GM19324 (cell line): Measurements from ENCODE around the gene CHRDL1.

ENCODE experiments used
- ATAC-seq: cut with Tn5 transposase; IDR thresholded peaks from one replicate; pipeline ENCODE4 v1.9.1; 2021; ENCODE audit warnings: mild to moderate bottlenecking, moderate library complexity; ENCODE audit not compliant: unreplicated experiment, low FRiP score

Gene CHRDL1

DNA sequence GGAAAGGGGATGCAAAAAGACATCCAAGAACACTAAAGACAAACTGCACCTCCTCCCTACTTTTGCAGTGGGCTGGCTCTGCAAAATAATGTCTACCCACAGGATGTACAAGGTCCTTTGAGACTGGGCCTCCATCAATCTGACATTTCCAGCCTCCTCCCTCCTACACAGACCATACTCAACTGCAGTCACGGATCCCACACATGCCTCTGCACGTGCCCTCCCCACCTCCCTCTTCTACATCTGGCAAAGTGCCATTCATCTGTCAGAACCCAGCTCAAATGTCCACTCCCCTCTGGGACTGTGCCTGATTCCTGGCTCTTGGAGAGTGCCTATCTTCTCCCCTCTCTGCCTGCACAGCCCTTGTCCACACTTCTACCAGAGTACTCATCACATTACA lies 50.3 kb downstream of the CHRDL1 start:
- no peak for ATAC-seq

DNA sequence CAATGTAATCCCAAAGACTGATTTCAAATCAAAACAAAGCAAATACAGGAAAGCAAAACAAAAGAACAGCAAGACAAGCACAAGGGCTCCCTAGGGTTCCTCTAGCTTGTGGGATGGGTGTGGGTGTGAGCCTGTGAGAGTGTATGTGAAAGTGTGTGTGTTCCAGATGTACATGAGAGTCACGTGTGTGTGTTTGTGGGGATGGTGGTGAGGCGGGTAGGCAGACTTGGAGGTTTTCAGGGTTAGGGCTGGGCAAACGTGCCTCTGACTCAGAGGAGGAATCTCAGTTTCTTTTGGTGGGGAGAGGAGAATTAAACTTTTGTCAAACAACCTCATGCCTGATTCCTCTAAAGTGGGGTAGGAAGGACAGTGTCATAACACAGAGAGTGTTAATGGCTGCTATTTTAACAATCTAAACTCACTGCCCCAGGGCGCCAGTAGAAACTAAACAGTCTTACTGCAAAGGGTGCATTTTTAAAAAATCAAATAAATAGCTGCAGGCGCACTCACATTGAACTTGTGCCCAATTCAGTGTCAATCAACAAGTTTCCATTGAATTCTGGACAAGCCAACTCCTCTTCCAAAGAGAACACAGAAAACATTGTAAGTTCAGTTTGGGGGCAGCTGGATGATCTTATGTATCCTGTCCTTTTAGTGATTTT lies 51.8 kb downstream of the CHRDL1 start:
- no peak for ATAC-seq

DNA sequence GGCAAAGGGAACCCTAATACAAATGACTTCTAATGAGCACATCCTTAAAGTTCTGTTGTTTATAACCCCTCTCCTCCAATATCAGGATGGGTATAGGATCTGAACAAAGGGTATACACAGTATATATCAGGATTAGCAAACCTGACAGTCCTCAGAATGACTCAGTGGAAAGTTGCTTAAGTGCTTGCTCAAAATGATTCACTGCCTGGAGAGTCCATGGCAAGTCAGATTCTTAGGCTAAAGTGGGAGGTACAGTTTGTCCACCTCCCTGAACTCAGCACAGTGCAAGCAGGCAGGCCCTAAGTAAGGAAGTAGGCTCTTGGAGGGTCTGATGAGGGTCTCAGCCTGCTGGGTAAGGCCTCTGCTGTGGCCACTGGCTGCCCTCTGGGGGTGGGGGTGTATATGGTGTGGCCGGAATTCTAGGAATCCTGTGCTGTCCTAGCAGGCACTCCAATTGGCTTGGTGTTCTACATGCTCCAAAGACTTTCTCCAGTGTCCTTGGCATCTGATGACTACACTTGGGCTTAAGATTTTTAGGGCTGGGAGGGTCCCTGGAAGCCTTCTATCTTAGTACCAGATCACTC lies 54.3 kb downstream of the CHRDL1 start:
- ATAC-seq = no peak

DNA sequence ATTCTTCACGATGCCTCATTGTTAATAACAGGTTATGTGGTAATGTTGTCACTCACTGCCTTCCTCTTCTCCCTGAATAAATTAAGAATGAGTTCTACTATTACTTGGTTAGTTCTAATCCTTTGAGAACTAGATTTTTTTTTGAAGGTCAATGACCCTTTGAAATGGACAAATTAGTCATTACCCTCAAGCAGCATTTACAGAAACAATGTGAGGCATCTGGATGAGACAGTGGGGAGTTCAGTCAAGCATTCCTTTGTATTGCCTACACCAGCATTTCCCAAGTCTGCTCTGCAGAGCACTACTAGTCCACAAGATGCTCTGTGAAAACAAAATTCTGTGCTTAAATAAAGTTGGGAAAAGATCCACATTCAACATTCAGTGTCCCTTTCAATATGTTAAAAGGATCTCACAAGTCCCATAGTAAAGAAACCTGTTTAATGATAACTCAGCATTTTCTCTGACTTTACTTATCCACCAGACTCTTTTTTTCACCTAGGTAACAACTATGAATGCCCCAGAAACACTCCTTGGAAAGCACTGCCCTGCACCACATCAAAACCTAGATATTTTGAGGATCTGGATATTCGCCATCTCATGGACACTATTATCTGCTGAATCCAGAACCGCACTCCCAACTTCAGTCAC lies 60.6 kb downstream of the CHRDL1 start:
- no peak for ATAC-seq

DNA sequence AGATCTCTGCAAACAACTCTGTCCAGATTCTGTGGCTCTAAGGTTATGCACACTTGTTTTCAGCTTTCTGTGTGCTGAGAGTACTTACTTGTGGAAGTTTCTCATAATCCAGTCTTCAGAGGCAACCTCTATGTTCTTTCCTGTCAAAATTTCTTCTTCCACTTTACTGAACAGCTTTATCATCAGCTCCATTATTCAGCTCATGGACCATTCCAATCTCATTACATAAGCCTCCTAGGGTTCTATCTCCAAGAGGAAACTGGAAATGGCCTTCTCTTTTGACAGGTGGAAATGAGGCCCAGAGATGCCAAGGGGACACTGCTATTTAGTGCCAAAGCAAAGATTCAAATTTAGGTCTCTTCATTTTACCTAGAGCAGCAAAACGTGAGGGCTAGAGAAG lies 61.3 kb downstream of the CHRDL1 start:
- ATAC-seq = no peak

DNA sequence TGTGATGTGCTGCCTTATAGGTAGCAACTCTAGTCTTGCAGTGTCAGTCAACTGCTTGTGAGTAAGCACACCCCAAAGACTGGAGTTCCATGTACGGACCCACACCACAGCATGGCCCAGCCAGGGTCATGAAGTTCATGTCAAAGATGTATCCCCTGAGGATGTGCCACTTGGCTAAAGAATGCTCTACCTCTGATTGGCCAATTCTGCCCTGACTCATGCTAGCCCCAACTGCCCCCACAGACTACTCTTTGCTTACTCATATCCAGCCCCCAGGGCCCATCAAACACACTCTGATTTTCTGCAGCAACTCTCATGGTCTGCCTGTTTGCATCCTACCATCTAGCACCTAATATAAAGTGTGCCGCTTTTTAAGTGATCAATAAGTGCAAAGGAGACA lies 62.5 kb downstream of the CHRDL1 start:
- no peak for ATAC-seq

DNA sequence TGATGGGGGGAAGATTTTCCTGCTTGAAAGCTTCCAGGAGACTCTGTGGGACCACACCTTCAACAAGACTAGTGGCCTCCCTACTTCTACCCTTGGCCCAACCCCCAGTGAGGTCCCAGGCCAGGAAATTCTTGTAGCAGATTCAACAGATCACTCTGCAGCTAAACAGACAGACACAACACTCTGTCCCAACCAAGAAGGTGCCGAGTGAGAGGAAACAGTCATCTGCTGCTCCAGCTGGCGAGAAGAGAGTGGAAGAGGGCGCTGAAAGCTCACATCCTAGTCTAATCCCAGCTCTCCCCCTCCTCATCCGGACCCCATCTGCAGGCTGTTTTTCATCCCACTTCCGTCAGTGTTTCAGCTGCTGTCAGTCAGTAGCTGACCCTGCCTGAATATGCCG lies 63.4 kb downstream of the CHRDL1 start:
- no peak for ATAC-seq

DNA sequence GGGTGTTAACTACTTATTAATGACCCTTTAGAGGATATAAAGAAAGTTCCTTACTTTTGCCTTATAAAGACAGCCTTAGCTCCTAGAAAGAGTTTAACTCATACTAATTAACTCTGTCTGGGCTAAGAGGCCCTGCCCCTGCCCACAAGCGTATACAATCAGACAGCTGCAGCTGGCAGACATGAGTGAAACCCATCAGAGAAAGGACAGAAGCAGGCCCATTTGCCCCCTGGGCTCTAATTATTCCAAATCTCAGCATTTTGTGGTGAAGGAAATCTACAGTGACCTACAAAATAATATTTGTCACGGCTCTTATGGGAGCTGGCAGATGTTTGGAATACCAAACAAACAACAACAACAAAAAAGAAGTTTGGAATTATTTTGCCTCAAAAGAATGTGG lies 71.8 kb downstream of the CHRDL1 start:
- no peak for ATAC-seq

DNA sequence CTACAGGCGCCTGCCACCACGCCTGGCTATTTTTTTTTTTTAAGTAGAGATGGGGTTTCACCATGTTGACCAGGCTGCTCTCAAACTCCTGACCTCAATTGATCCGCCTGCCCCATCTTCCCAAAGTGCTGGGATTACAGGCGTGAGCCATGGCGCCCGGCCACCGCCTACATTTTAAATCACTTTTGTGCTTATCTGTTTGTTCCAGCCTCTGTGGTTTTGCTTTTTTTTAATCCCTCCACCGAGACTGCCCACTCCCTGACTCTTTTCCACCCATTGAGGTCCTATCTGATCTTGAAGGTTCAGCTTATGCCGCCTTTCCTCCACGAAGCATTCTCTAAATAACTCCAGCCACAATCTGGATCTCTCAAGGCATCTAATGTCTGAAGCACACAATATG lies 73.5 kb downstream of the CHRDL1 start:
- ATAC-seq = no peak

DNA sequence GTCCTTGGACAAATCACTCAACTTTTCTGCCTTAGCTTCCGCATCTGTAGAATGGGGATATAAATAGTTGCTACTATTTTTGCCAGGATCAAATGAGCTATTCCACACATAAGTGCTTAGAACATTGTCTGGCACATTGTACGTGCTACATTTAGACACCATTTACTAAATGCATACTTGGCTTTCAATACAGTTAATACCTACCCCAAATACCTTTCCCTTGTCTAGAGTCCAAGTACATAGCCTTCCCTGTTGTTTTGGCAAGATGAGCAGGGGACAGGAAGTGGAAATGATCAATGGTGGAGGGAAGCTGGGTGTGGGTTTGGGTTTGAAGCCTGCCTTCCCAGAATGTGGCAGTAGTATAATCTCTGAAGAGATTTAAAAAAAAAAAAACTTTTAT lies 82.0 kb downstream of the CHRDL1 start:
- no peak for ATAC-seq

DNA sequence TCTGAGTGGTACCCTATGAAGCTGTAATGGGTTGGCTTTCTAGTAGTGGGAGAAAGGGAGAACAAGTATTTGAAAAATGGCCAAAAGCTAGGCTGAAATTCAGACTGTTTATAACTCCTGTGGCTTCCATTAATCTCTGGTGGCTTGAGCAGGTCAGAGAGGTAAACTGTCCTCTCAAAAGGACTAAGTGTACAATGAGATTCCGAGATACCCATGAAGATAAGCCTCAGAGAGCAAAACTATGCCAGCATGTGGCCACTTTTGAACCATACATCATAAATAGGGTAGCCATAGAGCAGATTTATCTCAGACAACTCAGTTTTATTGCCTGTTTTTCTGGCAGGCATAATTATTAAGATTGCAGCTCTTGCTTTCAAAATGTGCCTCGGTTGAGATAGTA lies 89.2 kb downstream of the CHRDL1 start:
- ATAC-seq = no peak

DNA sequence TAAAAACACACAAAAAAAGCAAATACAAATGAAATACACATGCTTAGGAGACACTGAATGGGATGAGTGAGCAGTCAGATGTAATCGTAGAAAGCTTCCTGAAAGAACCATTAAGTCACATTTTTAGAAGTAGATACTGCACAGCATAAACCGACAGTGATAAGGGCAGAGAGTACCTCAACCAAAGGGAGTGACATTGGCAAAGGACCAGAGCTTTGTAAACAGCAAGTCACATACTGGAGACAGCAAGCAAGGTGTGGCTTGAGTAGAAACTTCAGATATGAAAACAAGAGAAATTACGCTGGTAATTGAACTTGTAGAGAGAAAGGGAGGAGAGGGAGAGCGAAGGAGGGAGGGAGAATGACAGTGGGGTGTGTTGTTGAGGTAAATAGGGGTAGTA lies 92.0 kb downstream of the CHRDL1 start:
- no peak for ATAC-seq

DNA sequence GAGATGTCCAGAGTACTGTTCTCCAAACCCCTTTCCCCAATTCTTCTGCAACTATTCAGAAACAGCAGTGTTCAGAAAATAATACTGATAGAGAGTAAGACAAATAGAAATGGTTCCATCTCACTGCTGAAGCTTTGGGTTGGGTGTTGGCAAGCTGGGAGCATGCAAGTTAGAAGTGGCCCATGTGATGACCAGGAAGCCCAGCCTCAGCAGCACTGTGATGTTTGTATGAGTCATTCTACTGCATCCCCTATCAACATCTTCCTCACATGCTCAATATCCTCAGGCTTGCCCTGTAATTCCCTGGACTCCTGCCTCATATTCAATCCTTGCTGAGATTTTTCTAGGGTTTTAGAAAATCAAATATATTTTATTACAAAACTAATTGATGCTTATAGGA lies 96.5 kb downstream of the CHRDL1 start:
- no peak for ATAC-seq

DNA sequence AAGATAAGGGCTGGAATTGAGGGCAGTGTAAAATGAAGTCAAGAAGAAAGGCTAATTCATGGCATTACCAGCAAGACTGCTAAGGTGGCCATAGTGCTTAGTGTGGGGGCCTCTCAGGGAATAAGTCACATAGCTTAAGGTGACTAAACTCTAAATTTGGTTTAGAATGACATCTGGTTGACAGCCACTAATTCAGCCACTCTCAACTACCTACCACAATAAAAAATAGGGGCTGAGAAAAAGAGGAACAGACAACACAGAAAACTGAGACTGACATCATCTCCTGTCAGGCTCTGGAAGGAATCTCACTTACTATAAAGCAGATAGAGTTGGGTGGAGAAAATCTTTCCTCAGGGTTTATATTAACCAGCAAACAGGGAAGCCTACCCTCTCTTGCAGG lies 96.9 kb downstream of the CHRDL1 start:
- no peak for ATAC-seq

DNA sequence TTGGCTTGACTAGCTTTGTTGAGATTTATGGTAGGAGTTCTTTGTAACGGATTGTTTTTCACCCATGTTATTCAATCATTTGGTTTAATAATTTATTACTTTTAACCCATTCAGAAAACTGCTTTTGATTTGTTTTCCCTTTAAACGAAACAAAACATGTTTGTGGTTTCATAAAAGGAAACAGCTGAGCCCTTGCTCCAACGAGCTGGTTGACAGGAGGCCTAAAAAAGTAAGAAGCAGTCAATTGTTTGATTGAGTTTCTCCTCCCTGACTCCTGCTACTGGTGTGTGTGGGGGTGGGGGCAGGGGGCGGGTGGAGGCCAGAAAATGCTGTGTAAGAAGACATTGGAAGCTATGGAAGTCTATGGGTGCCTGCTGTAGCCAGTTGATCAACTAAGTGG lies 102.8 kb downstream of the CHRDL1 start:
- ATAC-seq = no peak

DNA sequence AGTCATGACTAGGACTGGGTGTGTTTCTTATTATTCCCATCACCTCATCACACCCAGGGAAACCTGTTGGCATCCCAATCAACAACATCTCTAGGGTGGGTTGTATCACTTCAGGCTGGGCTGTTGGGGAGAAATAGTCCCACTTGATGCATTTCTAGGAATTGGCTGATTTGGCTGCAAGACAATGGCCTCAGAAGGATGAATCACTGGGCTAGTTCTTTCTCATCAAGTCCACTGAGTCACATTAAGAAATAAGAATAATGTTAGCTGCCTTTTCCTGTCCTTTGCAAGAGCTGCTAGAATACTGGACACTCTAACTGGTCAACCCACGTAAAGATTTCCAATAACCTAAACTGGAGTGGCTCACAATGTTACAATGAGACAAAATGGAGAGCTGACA lies 104.2 kb downstream of the CHRDL1 start:
- ATAC-seq = no peak

DNA sequence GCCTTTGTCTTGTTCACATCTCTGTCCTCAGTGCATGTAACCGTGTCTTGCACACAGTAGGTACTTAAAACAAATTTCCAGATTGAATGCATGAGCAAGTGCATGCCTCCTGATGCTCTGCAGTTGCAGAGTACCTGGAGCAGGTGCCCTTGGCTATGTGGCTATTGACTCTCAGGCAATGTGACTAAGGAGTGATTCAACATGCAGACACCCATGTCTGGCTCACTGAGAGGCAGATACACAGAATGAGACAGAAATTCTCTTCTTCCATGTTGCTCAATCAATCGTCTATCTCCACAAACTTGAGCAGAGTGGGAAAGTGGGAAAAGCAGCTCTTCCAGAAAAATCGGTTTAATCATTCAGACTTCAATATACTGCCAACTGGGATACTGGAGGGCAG lies 111.0 kb downstream of the CHRDL1 start:
- no peak for ATAC-seq

DNA sequence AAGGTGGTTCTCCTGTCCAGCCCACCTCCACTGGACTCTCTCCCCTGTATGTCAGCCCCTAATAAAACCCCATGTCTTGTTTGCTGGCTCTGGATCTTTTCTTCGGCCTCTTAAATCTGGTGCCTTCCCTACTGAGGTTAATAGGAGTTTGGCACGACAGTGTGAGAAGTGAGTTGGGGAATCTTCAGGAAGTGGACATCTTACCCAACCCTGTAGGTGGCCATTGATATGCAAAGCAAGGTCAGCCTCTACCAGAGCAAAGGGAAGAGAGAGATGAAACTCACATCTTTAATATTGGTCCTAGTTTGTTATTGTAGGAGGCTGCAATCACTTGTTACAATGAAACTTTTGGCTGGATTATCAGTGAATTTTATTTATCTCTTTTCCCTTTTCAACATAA lies 111.7 kb downstream of the CHRDL1 start:
- no peak for ATAC-seq

DNA sequence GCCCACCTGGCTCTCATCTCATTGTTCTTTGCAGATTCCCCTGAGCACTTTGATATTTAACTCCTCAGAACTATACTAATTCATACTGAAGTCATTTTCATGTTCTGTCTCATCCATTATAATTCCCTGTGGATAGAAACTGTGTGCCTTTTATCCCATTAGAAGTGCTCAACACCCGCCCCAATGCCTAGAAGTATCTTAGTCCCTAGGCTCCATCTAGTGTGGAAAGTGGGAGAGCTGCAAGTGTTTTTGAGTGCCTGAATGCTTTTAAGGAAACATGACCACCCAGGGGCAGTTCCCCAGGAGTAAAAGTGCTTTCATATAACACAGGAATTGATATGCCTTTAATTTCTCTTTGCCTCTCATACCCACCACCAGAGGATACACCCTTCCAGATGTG lies 117.0 kb downstream of the CHRDL1 start:
- ATAC-seq = no peak

DNA sequence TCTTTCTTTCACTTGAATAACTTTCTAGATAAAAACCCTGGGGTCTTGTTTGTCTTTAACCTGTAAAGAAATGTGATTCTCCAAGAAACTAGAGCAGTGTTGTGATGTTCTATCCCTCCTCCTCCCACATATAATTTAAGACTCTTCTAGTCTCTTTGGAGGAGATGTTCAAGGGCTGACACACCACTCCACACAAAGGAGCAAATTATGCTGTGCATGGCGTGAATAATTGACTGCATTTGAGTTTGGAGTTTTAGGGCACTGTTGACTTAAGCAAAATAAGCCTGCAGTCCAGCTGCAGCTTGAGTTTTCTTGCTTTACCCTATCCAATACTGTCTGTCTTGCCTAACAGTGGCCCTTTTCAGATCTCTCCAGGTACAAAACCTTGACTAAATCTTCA lies 119.7 kb downstream of the CHRDL1 start:
- ATAC-seq = no peak

DNA sequence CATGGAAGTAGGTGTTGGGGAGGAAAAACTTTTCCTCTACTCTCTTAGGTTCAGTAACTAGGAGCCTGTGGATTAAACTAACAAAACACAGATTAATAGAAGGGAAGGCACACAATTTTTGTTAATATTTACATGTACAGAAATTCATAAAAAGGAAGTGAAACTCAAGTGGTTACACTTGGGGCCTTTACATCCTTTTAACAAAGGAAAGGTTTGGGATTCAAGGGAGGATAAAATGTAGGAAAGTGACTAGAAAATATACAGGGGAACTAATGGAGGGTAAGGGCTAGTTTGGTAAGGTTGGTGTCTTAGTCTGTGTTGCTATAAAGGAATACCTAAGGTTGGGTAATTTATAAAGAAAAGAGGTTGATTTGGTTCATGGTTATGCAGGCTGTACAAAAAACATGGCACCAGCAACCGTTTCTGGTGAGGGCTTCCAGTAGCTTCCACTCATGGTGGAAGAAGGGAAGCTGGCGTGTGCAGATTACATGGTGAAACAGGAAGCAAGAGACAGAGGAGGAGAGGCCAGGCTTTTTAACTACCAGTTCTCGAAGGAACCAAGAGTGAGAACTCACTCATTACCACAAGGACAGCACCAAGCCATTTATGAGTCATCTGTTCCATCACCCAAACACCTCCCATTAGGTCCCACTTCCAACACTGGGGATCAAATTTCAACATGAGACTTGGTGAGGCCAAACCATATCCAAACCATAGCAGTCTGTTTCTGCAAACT lies 124.4 kb downstream of the CHRDL1 start:
- ATAC-seq = peak; percentile 83

DNA sequence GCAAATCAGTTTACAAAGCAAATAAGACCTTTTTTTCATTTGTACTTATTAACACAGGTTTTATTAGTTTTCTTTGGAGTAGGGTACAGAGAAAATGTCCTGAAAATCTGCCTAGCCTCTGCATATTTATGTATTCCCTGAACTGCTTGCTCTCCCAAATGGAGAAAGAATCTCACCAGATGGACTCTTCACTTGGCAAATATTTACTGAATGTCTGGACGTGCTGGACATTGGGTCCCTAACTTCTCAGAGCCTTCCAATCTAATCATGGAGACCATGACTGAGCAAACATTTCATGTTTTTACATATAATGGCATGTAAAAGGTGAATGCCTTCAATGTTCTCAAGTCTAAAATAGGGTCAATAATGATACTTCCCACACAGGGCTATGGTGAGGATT lies 126.0 kb downstream of the CHRDL1 start:
- ATAC-seq = no peak
